HG02588 (cell line): Measurements from ENCODE around the gene TPCN1.

Experiments
- ATAC-seq: cut with Tn5 transposase; IDR thresholded peaks from one replicate; pipeline ENCODE4 v1.9.1; 2021; ENCODE audit warnings: mild to moderate bottlenecking, moderate library complexity; ENCODE audit not compliant: unreplicated experiment

Gene TPCN1

GRCh38 chr12:113221181-113221996 lies at the start of gene TPCN1:
Gene TPCN1 (plus strand): TSS chr12:113221464. CDS start chr12:113226853, 5,389 bp downstream.
- peak; percentile 89 for ATAC-seq

- ATAC-seq: no peak
These were observed 49.7 kb upstream of the TPCN1 start for GRCh38 chr12:113171543-113171942.

DNA sequence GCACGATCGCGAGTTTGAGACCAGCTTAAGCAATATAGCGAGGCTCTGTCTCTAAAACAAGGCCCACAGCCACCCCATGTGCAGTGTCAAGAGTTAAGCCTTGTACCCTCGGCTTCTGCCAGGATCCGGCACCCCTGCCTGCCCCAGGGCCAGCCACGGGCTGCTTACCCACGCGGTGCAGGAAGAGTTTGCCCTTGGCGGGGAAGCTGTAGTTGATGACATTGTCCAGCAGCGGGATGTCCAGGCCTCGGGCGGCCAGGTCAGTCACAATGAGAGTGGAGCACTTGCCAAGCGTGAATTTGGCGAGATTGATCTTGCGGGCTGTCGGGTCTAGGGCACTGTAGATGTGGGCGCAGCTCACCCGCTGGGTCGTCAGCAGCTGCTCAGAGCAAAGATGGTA lies 49.1 kb upstream of the TPCN1 start:
- ATAC-seq: no peak

GRCh38 chr12:113173081-113173698 lies 48.1 kb upstream of the TPCN1 start:
- peak; percentile 58 for ATAC-seq

DNA sequence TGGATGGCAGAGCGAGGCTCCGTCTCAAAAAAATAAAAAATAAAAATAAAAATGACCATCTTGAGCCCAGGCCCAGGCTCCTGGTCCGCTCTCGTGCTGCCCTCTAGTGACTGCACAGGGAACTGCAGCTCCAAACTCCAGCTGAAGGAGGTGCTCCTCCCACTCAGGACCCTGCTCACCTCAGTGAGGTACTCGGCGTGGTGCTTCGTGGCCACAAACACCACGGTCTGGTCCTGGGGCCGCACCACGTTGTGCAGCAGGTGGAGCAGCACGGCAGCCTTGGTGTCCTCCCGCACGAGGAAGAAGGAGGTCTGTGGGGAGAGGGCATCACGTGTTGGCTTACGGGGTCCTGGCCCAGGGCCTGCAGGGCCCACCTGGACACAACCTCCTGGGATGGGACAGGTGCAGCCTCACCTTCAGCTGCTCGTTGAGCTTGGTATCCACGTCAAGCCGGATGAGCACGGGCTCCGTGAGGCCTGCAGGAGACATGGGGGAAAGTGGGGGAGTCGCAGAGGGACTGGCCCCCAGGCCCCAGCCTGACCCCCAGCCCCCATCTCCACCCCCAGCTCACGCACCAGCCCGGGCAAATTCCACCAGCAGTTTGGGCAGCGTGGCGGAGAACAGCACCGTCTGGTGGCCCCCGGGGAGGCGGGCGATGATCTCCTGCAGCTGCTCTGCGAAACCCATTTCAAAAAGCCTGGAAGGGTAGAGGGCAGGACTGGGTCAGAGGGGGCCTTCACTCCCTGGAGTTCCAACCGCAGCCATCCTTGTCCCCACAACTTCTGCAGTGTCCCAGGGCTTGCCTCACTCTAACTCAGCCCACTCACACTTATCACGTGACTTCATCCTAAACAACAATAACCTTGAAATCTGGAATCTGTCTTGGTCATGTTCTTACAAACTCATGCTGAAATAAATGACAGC lies 46.5 kb upstream of the TPCN1 start:
- ATAC-seq: no peak

- ATAC-seq: no peak
These were observed 42.2 kb upstream of the TPCN1 start for GRCh38 chr12:113179023-113179422.

- no peak for ATAC-seq
These were observed 40.9 kb upstream of the TPCN1 start for GRCh38 chr12:113180333-113180732.

DNA sequence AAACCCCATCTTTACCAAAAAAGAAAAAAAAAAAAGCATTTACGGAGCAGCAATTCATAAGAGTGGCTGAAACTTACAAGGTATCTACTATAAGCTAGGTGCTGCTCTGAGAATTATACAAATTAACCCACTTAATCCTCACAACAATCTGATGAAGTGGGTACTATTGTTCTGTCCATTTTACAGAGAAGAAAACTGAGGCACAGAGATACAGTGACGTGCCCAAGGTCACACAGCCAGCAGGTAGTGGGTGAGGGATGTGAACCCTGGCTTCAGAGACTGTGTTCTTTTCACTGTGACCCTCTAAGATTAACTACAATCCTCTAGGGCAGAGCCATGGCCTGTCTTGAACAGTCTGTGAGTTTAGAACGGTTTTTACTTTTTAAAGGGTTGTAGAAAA lies 39.3 kb upstream of the TPCN1 start:
- no peak for ATAC-seq

- no peak for ATAC-seq
These were observed 38.2 kb upstream of the TPCN1 start for GRCh38 chr12:113183030-113183589.

GRCh38 chr12:113184098-113184899 lies 37.0 kb upstream of the TPCN1 start:
- peak; percentile 42 for ATAC-seq

- ATAC-seq: peak; percentile 68
These were observed 36.4 kb upstream of the TPCN1 start for GRCh38 chr12:113184900-113185179.

DNA sequence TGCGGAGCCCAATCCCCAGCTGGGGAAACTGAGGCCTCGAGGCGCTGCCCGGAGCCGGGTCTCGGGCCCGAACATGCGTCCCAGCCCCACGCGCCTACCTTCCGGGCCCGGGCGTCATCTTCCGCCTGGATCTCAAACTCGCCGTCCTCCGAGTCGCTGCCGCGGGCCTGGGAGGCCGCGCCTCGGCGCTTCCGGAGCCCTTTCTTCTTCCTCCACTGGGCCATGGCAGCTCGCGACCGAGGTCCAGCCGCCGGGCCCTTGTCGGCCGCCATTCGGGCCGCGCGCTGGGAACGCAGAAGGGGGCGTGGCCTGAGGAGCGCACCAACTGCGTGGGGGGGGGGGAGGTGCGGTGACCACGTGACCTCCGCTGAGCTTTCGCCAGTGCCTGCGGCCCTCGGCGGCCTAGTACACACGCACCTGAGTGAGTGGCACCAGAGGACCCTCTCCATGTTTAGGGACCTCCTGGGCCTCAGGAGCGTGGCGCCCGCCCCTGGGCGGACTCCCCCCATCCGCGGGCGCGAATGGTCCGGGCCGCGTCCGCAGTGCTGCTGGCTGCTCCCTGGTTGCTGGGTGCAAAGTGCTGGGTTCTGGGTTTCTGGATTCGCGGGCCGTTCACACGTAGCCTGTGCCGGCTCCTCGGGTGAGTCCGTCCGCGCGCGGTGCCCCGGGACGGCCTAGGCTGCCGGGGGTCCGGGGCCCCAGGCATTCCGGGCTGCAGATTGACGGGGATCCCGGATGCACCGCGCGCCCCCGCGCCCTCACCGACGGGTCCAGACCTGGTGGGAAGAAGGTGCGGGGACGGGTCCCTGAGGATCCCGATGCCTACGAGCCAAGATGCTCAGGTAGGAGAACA lies 35.9 kb upstream of the TPCN1 start, which contains the start of the genes DDX54 and RITA1:
DDX54 (minus strand) TSS at position 299 of the 853 bp plus-strand sequence; CDS start at position 272, 27 bp downstream.
RITA1 (plus strand) TSS at position 542 of the 853 bp plus-strand sequence. CDS start 1,026 bp downstream, outside the sequence.
- ATAC-seq: peak; percentile 46

GRCh38 chr12:113186033-113186365 lies 35.3 kb upstream of the TPCN1 start:
- ATAC-seq: no peak

DNA sequence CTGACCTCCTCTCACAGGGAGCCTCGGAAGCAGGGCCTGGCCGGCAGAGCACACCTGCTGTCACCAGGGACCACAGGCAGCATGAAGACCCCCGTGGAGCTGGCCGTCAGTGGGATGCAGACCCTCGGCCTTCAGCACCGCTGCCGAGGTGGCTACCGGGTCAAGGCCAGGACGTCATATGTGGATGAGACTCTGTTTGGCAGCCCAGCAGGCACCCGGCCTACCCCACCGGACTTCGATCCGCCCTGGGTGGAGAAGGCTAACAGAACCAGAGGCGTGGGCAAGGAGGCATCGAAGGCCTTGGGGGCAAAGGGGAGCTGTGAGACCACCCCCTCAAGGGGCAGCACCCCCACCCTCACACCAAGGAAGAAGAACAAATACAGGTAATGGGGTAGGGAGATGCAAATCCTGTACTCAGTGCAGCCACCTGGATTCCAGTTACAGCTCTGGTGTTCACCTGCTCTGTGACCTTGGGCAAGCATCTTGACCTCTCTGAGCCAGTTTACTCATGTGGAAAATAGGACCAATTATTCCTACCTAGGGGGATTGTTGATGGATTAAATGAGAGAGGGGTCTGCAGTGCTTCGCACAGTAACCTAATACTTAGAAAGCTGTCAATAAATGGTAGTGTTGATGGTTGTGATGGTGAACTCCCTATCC lies 34.5 kb upstream of the TPCN1 start:
- no peak for ATAC-seq

GRCh38 chr12:113189361-113189760 lies 31.9 kb upstream of the TPCN1 start:
- no peak for ATAC-seq

DNA sequence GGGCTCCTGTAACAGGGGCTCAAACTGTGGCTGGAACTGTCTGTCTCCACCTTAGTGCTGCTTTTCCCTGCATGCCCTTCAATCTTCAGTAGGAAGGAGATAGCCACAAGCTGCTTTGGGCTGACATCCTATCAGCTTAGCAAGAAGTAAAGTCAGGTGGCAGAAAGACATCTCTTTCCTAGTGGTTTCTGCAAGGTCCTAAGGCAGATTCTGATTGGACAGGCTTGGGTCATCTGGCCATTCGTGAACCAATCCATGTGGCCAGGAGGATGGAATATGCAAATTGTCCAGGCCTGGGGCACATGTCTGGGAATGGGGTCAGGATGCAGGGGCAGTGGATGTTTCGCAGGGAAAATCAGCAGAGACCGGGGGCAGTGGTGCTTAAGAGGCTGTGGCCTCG lies 30.5 kb upstream of the TPCN1 start:
- no peak for ATAC-seq

- ATAC-seq: no peak
These were observed 30.0 kb upstream of the TPCN1 start for GRCh38 chr12:113191227-113191626.

- ATAC-seq: no peak
These were observed 26.3 kb upstream of the TPCN1 start for GRCh38 chr12:113194971-113195391.

GRCh38 chr12:113195598-113195997 lies 25.7 kb upstream of the TPCN1 start:
- no peak for ATAC-seq
